CD4-positive, alpha-beta T cell (primary cell): ENCODE measurements around the gene ANKRD6. TPM values are rescaled to one million over a fixed set of nuclear protein-coding genes. Genes with fewer than 3 reads are reported as not detected.

Source experiments
- ATAC-seq: fragments of 200-7000 bp; cut with Tn5 transposase; one replicate; pipeline ENCODE4 v1.10.0; 2022; ENCODE audit warnings: mild to moderate bottlenecking; ENCODE audit not compliant: poor library complexity
- CTCF ChIA-PET: fragments of 350-600 bp; sonication (Branson Sonifier 250); formaldehyde crosslinking; loops from one replicate; lab custom pipeline; 2021; ENCODE audit warnings: antibody characterized with exemption, inconsistent platforms; lab: Charles Lee
- POLR2A ChIA-PET: fragments of 350-600 bp; sonication (Branson Sonifier 250); formaldehyde crosslinking; loops from one replicate; lab custom pipeline; 2021; ENCODE audit warnings: antibody characterized with exemption, inconsistent platforms; lab: Charles Lee
- DNase-seq, 14 experiments: peaks; one replicate each; pipeline ENCODE4 v3.0.0-alpha.2; 2013 to 2020; ENCODE audit warnings: mixed read lengths in 2 of 14
- H3K27ac ChIP-seq, 2 donors: one replicate each; pipeline versions ENCODE4 v1.5.1 to v1.7.0; 2013; ENCODE audit warnings: low read length in 2 of 2, low read depth in 1 of 2, mild to moderate bottlenecking in 1 of 2
- H3K27me3 ChIP-seq, 2 experiments: 1 replicate in 1 of 2; 2 replicates in 1 of 2; pipeline versions ENCODE4 v1.6.1 to v1.7.0; 2013; ENCODE audit warnings: low read length in 2 of 2, control low read depth in 1 of 2, mild to moderate bottlenecking in 1 of 2, moderate library complexity in 1 of 2; ENCODE audit not compliant: insufficient read depth in 2 of 2, control insufficient read depth in 1 of 2
- H3K36me3 ChIP-seq: one replicate; pipeline ENCODE4 v1.6.1; 2013; ENCODE audit warnings: low read length, control low read depth; ENCODE audit not compliant: insufficient read depth
- H3K4me1 ChIP-seq: one replicate; pipeline ENCODE4 v1.6.1; 2013; ENCODE audit warnings: low read length, control low read depth; ENCODE audit not compliant: insufficient read depth
- H3K4me3 ChIP-seq: one replicate; pipeline ENCODE4 v1.5.1; 2013; ENCODE audit warnings: mild to moderate bottlenecking, low read length, moderate library complexity
- H3K9me3 ChIP-seq, 2 experiments: 1 replicate in 1 of 2; 2 replicates in 1 of 2; pipeline versions ENCODE4 v1.6.1 to v1.7.0; 2013; ENCODE audit warnings: low read length in 2 of 2, mild to moderate bottlenecking in 2 of 2, control low read depth in 1 of 2, moderate library complexity in 1 of 2; ENCODE audit not compliant: control insufficient read depth in 1 of 2, insufficient read depth in 1 of 2
- H3K27ac Mint-ChIP-seq: one replicate; pipeline ENCODE4 v1.8.0; 2020; ENCODE audit warnings: mixed read lengths
- H3K27me3 Mint-ChIP-seq: one replicate; pipeline ENCODE4 v1.8.0; 2021; ENCODE audit warnings: mixed read lengths
- H3K36me3 Mint-ChIP-seq: one replicate; pipeline ENCODE4 v1.8.0; 2021; ENCODE audit warnings: low read depth, mixed read lengths
- H3K4me1 Mint-ChIP-seq: one replicate; pipeline ENCODE4 v1.8.0; 2021; ENCODE audit warnings: low read depth, mixed read lengths
- H3K4me3 Mint-ChIP-seq: one replicate; pipeline ENCODE4 v1.8.0; 2020; ENCODE audit warnings: mild to moderate bottlenecking, mixed read lengths
- H3K9me3 Mint-ChIP-seq: one replicate; pipeline ENCODE4 v1.8.0; 2020; ENCODE audit warnings: mixed read lengths
- CTCF ChIP-seq: fragments of 200-600 bp; IDR thresholded peaks from one replicate; pipeline ENCODE4 v1.8.0; 2022; ENCODE audit warnings: antibody characterized with exemption, mild to moderate bottlenecking
- intact Hi-C, 2 experiments: fragments of 100-400 bp; cut with DNase I in 1 of 2; cut with micrococcal nuclease in 1 of 2; formaldehyde crosslinking; loops; one replicate each; pipeline versions ENCODE4 v1.15.1 to v1.9.0; 2023 to 2025; cut with DNase I, micrococcal nuclease
- total RNA-seq, 174 experiments: library from RNA in 2 of 174; stranded (reverse) in 2 of 174; gene quantifications; one replicate each; pipeline ENCODE4 v1.2.3 and lab custom pipeline; 2021 to 2026

ANKRD6 gene
- total RNA-seq, 2 experiments from 2014 or later = 3.8 to 4.8 TPM

GRCh38 chr6:89416796-89417195, 16.2 kb upstream of the ANKRD6 start:
- peaks cover 10% of the 10 kb centered on the region for H3K4me1 ChIP-seq
- no peak overlapping the region for H3K4me3 ChIP-seq
- no peaks in the 10 kb centered on the region for H3K9me3 Mint-ChIP-seq
- peaks cover 27% of the 10 kb centered on the region for H3K27me3 Mint-ChIP-seq
- ChIA-PET POLR2A (no interaction called here), CTCF (interaction anchor here (0.9 to 1.1 kb wide), 2 partner anchors 10 to 45 kb away, joined by 3 read pairs; no protein-coding TSS in a partner anchor)
- intact Hi-C loops = no loop called here
- H3K27ac ChIP-seq = no peak overlapping the region
- H3K36me3 Mint-ChIP-seq = peaks cover 5% of the 10 kb centered on the region
- no peak overlapping the region for H3K4me3 Mint-ChIP-seq
- H3K27me3 ChIP-seq = peaks cover 0 to 4% of the 10 kb centered on the region in 2 experiments
- DNase-seq (no peak), ATAC-seq (no peak)
- no peak for TF ChIP-seq CTCF
- peaks cover 14% of the 10 kb centered on the region for H3K4me1 Mint-ChIP-seq
- no peaks in the 10 kb centered on the region for H3K36me3 ChIP-seq
- H3K9me3 ChIP-seq = no peaks in the 10 kb centered on the region
- H3K27ac Mint-ChIP-seq = no peak overlapping the region

GRCh38 chr6:89430201-89430962, 2.6 kb upstream of the ANKRD6 start:
- intact Hi-C loops = loop anchor here (5.0 to 10.0 kb wide), 4 partner anchors 254 to 1052 kb away; partner anchors contain the start of genes MDN1 (in 1 of the 2) and RNGTT (in 1 of the 2)
- peak overlapping the region; percentile 38 for H3K4me3 Mint-ChIP-seq
- Histone ChIP-seq H3K4me3 (no peak overlapping the region), H3K4me1 (peaks cover 15% of the 10 kb centered on the region), H3K36me3 (no peaks in the 10 kb centered on the region), H3K27me3 (no peaks in the 10 kb centered on the region), H3K9me3 (no peaks in the 10 kb centered on the region), H3K27ac (no peak overlapping the region)
- no peak overlapping the region for H3K27ac Mint-ChIP-seq
- TF ChIP-seq CTCF = no peak
- POLR2A ChIA-PET = no interaction called here
- peaks cover 10% of the 10 kb centered on the region for H3K27me3 Mint-ChIP-seq
- CTCF ChIA-PET = interaction anchor here (1.7 kb wide), 1 partner anchor 58 kb away, joined by 5 read pairs; no protein-coding TSS in a partner anchor
- ATAC-seq (no peak), DNase-seq (no peak)
- peaks cover 30% of the 10 kb centered on the region for H3K4me1 Mint-ChIP-seq
- H3K36me3 Mint-ChIP-seq = no peaks in the 10 kb centered on the region
- H3K9me3 Mint-ChIP-seq = no peaks in the 10 kb centered on the region

- Histone ChIP-seq H3K36me3 (no peaks in the 10 kb centered on the region), H3K4me3 (peak overlapping the region; percentile 73), H3K27ac (peak overlapping the region in 1 of 2 donors; percentile 37), H3K4me1 (peaks cover 15% of the 10 kb centered on the region), H3K9me3 (no peaks in the 10 kb centered on the region), H3K27me3 (no peaks in the 10 kb centered on the region)
- TF ChIP-seq CTCF = no peak
- peak overlapping the region; percentile 73 for H3K27ac Mint-ChIP-seq
- ATAC-seq (peak; percentile 10), DNase-seq (peak in 13 of 14 experiments; percentile 1 to 51 (median 14))
- intact Hi-C loops = loop anchor here (1.0 to 10.0 kb wide), 6 partner anchors 176 to 1049 kb away; partner anchors contain the start of genes MDN1 (in 1 of the 2) and RNGTT (in 1 of the 2)
- H3K36me3 Mint-ChIP-seq = no peaks in the 10 kb centered on the region
- no peaks in the 10 kb centered on the region for H3K27me3 Mint-ChIP-seq
- no peaks in the 10 kb centered on the region for H3K9me3 Mint-ChIP-seq
- H3K4me3 Mint-ChIP-seq = peak overlapping the region; percentile 98
- ChIA-PET POLR2A (interaction anchor here (0.5 to 1.7 kb wide), 6 partner anchors 22 to 1159 kb away, joined by 3 to 6 read pairs (median 3); partner anchors contain the start of genes LYRM2, PNRC1 and RRAGD), CTCF (interaction anchor here (1.3 to 1.4 kb wide), 2 partner anchors 175 to 179 kb away, joined by 5 to 7 read pairs; no protein-coding TSS in a partner anchor)
- peaks cover 35% of the 10 kb centered on the region for H3K4me1 Mint-ChIP-seq
These were observed 549 bp downstream of the ANKRD6 start for GRCh38 chr6:89433252-89434149.
